Measurements from ENCODE around the gene OPCML. TPM values are rescaled to one million over a fixed set of nuclear protein-coding genes. Genes with fewer than 3 reads are reported as not detected.

The OPCML gene
- total RNA-seq, 4 donors from 2014 or later = 0.16 TPM; not detected in 3

DNA sequence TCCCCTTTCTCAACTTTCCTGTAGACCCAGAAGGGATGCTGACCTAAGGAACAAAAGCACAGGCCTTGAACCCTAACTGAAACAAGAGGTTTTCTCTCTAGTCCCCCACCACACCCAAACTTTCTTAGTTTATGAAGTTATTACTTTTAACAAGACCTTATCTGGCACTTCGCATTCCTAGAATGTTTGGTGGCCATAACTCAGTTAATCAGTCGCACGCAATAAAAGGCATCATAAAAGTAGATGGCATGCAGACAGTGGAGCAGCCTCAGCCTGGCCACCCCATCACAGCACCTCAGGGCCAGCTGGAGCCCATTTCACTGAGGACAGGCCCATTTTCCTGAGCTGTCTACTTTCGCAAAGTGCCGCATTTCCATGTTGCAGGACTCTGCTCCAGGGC lies 301.9 kb downstream of the OPCML start:
- DNase-seq (ENCODE audit: low spot score in 2 of 2) = no peak
- no peak overlapping the region for H3K4me3 ChIP-seq (ENCODE audit: low read depth, poor library complexity, severe bottlenecking)
- 76 to 85% methylated on average over 5 of the region's 5 CpGs for WGBS, 2 donors
- intact Hi-C loops (cut with DNase I; ENCODE audit: low total_unique reads) = no loop called here
- TF ChIP-seq POLR2A (IDR thresholded peaks at IDR 0.05) = no peak
- TF ChIP-seq, protein P1, sequence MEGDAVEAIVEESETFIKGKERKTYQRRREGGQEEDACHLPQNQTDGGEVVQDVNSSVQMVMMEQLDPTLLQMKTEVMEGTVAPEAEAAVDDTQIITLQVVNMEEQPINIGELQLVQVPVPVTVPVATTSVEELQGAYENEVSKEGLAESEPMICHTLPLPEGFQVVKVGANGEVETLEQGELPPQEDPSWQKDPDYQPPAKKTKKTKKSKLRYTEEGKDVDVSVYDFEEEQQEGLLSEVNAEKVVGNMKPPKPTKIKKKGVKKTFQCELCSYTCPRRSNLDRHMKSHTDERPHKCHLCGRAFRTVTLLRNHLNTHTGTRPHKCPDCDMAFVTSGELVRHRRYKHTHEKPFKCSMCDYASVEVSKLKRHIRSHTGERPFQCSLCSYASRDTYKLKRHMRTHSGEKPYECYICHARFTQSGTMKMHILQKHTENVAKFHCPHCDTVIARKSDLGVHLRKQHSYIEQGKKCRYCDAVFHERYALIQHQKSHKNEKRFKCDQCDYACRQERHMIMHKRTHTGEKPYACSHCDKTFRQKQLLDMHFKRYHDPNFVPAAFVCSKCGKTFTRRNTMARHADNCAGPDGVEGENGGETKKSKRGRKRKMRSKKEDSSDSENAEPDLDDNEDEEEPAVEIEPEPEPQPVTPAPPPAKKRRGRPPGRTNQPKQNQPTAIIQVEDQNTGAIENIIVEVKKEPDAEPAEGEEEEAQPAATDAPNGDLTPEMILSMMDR (IDR thresholded peaks at IDR 0.05) = no peak

DNA sequence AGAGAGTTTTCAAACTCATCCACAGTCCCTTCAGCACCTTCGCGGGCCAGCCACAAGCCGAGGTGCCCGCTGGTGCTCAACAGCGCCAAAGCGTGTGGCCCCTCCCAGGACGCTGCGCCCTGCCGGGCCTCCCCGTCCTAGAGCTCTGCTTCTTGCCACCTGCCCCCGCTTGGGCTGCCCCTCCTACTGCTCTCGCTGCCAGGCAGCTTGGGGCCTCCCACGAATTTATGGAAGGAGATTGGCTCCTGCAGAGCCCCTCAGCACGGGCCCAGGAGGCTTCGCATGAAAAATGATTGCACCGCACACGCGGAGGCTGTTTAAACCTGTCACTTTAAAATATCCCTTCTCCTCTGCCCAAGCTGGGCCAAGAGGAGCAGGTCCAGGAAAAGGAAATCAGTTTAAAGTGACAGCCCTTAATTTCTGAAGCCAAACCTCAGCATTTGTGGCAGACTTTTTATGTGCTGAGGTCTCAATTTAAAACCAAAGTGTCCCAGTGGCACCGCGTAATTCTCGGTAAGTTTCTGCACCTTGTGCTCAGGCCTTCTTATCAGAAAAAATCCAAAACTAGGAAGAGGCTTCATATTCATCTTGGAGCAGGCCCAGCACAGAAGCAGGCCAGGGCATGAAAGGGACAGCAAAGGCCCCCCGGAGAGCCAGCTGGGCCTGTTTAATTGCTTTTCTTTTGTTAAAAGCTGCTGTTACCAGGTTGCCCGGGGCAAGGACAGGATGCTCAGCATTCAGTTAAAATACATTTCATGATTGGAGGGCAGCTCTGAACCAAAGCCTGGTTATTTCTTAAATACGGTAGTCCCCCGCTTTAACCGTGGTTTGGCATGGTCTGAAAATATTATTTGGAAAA lies 303.6 kb downstream of the OPCML start:
- intact Hi-C loops (cut with DNase I; ENCODE audit: low total_unique reads) = no loop called here
- H3K4me3 ChIP-seq (ENCODE audit: low read depth, poor library complexity, severe bottlenecking) = no peak overlapping the region
- no peak for DNase-seq (ENCODE audit: low spot score in 2 of 2)
- TF ChIP-seq POLR2A (IDR thresholded peaks at IDR 0.05) = no peak
- TF ChIP-seq, protein P1 (IDR thresholded peaks at IDR 0.05) = no peak
- WGBS, 2 donors = 15 to 19% methylated on average over 23 to 25 of the region's 26 CpGs

DNA sequence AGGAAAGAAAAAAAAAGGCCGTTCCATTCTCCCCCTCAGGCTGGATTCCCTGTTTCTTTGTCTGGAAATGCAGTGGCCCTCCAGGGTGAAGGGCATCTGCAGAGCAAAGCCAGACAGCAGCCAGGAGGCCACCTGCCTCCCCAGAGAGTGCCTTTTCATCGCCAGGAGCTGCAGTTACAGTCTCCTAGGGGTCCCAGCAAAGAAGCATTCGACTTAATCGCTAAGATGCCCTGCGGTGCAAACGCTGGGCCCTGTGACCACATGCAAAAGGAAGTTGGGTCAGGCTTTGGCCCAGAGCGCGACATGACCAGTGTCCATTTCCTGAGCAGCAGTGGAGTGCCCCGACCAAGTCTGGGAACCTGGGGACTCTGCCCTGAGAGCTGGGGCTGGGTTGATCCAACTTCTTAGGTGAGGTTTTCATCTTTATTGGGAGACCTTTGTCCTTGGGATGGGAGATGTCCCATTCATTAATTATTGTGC lies 304.6 kb downstream of the OPCML start:
- no peak for TF ChIP-seq POLR2A (IDR thresholded peaks at IDR 0.05)
- TF ChIP-seq, protein P1 (IDR thresholded peaks at IDR 0.05) = no peak
- 51 to 71% methylated on average over 2 to 5 of the region's 9 CpGs for WGBS, 2 donors
- no peak for DNase-seq (ENCODE audit: low spot score in 2 of 2)
- intact Hi-C loops (cut with DNase I; ENCODE audit: low total_unique reads) = no loop called here
- no peak overlapping the region for H3K4me3 ChIP-seq (ENCODE audit: low read depth, poor library complexity, severe bottlenecking)

DNA sequence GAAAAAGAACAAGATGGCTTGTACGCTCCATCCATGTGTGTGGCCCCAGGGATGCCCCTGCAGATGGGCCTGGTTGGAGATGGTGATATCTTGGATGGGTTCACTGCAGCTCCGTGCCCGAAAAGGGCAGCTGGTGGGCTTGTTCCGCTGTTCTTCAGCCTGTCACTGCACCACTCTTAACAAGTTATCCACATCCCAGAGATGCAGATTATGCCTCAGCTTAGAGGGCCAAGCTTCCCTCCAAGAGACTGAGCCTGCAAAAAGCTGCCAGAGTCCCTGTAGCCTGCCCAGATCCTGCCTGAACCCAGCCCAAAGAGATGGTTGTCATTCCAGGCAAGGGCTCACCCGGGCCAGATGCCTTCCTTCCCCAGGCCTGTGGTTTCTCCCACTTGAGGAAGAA lies 308.0 kb downstream of the OPCML start:
- WGBS, 2 donors = 78 to 83% methylated on average over 5 of the region's 5 CpGs
- DNase-seq (ENCODE audit: low spot score in 2 of 2) = no peak
- no peak overlapping the region for H3K4me3 ChIP-seq (ENCODE audit: low read depth, poor library complexity, severe bottlenecking)
- intact Hi-C loops (cut with DNase I; ENCODE audit: low total_unique reads) = no loop called here
- TF ChIP-seq, protein P1 (IDR thresholded peaks at IDR 0.05) = no peak
- TF ChIP-seq POLR2A (IDR thresholded peaks at IDR 0.05) = no peak

DNA sequence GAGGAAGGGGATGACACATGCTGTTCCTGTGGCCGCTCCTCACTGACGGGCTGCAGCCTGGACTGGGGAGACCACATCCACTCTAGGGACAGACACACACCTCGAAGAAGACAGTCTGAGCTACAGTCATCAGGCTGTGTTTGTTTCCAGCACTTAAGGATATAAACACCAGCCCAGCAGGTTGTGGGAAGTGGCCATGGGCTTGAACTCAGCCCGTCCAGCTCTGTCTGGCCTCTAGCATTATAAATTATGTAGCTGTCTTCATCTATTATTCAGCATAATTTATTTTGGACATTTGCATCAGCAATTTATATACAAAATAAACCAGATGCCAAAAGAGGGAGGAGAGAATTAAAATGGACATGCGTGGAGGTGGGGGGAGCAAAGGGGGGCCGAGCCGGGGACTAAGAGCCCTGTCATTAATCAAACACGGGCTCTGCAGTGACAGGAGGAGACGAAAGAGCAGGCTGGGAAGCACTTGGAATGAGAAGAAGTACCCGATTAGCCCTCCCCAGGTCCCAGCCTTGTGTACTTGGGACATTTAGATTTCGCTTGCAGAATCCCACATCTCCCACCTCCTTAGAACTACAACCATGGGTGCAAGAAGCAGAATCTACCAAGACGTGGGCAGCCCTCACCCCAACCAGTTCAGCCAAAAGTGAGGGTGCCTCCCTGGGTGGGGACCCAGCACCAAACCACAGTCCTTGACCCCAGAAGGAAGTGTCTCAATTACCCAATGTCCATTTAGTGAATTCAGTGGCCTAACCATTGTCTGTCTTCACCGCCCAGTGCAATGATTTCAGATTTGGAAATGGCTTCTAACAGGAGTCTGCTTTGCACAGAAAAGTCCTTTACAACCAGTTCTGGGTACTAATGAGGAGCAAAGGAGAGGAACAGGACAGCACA lies 309.6 kb downstream of the OPCML start:
- intact Hi-C loops (cut with DNase I; ENCODE audit: low total_unique reads) = no loop called here
- TF ChIP-seq, protein P1 (IDR thresholded peaks at IDR 0.05) = no peak
- TF ChIP-seq POLR2A (IDR thresholded peaks at IDR 0.05) = no peak
- 42 to 55% methylated on average over 13 of the region's 13 CpGs for WGBS, 2 donors
- no peak overlapping the region for H3K4me3 ChIP-seq (ENCODE audit: low read depth, poor library complexity, severe bottlenecking)
- no peak for DNase-seq (ENCODE audit: low spot score in 2 of 2)

All from lower leg skin (tissue), 4 donors.